ENCODE measurements around the gene CAMKK2. TPM values are rescaled to one million over a fixed set of nuclear protein-coding genes. Genes with fewer than 3 reads are reported as not detected.

Gene CAMKK2
- total and polyA plus RNA-seq, 2 of the 13 experiments (the other 11 are each of a cell fraction or from before 2014, with no cell fraction given), result 18.8 to 20.0 TPM

DNA sequence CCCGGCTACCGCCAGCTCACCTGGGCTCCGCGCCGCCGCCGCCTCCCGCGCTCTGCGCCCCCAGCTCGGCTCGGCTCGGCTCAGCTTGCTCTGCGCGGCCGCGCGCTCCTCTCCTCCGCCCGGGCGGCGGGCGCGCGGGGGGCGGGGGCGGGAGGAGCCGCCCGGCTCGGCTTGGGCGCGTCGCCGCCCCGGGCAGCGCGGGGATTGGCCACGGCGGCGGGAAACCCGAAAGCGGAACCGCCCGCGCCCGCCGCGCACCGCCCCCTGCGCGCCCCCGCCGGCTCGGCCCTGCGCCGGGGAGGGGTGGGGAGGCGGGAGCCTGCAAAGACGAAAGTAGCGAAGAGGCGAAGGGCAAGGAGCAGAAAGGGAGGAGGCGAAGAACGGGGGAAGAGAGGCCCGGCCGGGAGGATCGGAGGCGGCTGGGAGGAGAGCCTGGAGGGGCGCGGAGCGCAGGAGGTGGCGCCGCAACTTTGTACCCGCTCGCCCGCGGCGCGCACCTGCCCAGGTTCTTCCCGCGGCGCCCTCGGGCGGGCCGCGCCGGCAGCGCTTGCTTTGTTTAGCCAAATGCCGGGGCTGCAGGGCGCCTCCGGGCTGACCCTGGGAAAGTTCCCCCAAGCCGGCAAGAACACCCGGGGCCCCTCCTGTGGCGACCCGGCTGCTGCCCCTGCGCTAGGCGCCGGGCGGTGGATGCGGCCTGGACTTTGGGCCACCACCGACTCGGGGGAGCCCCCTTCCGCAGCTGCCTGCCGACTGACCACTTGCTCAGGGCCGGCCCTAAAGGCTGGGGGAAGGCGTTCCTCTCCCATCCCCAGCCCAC lies at the start of gene CAMKK2 (continued):
- TF ChIP-seq ASH2L (IDR thresholded peaks at IDR 0.05; ENCODE audit: insufficient read length, low read depth, low read length), result peak; percentile 64
- peak; percentile 55; the same call in 1 of the 2 replicates for TF ChIP-seq ZBTB7B (CRISPR knock-in tag; IDR thresholded peaks at IDR 0.05)
- TF ChIP-seq ATF7-NPFF (CRISPR knock-in tag; IDR thresholded peaks at IDR 0.05; ENCODE audit: low read depth), result peak; percentile 34; the same call in 1 of the 2 replicates
- peak; percentile 56; the same call in 1 of the 2 replicates for TF ChIP-seq TAF1 (CRISPR knock-in tag; IDR thresholded peaks at IDR 0.05)
- peak; percentile 70 for TF ChIP-seq RXRA (CRISPR knock-in tag; IDR thresholded peaks at IDR 0.05)
- TF ChIP-seq SAP130 (CRISPR knock-in tag; IDR thresholded peaks at IDR 0.05; ENCODE audit: low read depth), result peak; percentile 76; the same call in 1 of the 2 replicates

DNA sequence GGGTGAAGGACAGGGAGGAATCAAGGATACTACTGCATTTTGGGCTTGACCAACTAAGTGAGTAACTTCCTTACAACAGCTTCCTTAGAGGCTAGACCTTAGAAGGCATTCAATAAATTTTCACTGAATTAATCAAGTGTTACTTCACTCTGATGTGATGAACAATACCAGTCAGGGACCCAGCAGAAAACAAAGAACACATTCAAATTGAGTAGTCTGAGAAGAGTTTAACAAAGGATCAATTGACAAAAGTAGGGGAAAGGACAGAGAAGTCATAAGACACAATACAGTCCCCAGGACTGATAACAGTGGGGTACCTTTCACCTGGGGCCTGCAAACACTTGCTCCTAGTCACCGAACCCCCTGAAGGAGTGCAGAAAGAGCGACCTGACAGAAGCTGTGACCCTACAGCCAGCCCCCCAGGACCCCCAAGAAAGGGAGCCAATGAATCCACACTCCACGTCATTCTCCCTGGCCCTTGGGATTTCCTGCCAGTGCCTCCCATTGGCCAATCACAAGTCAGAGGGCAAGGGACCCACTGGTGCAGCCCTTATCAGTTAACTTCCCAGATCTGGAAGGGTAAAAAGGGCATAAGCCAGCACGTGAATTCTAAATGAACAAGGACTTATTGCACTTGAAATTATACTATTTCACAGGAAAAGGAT lies 48.8 kb upstream of the CAMKK2 start:
- H3K27ac ChIP-seq (ENCODE audit: extremely low read length, insufficient read depth, low read length), result no peak overlapping the region
- TF ChIP-seq CREB1 (IDR thresholded peaks at IDR 0.05) (no peak), CREB1 (CRISPR knock-in tag; IDR thresholded peaks at IDR 0.05) (no peak), RBFOX2 (IDR thresholded peaks at IDR 0.05; ENCODE audit: low read depth, low read length) (0 out of 2 replicates have a peak, but pooled peaks have one; percentile 17), ZNF3 (CRISPR knock-in tag; IDR thresholded peaks at IDR 0.05) (no peak)
- TF ChIP-seq, protein P1, sequence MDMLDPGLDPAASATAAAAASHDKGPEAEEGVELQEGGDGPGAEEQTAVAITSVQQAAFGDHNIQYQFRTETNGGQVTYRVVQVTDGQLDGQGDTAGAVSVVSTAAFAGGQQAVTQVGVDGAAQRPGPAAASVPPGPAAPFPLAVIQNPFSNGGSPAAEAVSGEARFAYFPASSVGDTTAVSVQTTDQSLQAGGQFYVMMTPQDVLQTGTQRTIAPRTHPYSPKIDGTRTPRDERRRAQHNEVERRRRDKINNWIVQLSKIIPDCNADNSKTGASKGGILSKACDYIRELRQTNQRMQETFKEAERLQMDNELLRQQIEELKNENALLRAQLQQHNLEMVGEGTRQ (IDR thresholded peaks at IDR 0.05; ENCODE audit: low read depth, low read length), result no peak
- TF ChIP-seq, protein P1 (CRISPR knock-in tag; IDR thresholded peaks at IDR 0.05; ENCODE audit: borderline replicate concordance), result no peak
- no peak overlapping the region for H3K9ac ChIP-seq (ENCODE audit: insufficient read depth, low read depth, low read length)
- H3K36me3 ChIP-seq (replicated peaks in 1 of 2; ENCODE audit: control insufficient read depth in 1 of 2, insufficient read depth in 2 of 2, low read length in 2 of 2), result peaks cover 18 to 60% of the 10 kb centered on the region in 2 experiments
- 98% methylated on average over 4 of the region's 4 CpGs for WGBS (ENCODE audit: low lambda C conversion rate)
- in situ Hi-C loops (cut with HindIII; ENCODE audit: extremely low pct_ligation_motif_present, low pct_unique_long_range_greater_than_20kb) (loop anchor here (5.0 kb wide), 1 partner anchor 97 kb away; no protein-coding TSS in a partner anchor), intact Hi-C loops (cut with micrococcal nuclease; ENCODE audit: unreplicated experiment) (no loop called here)
- H4K20me1 ChIP-seq (ENCODE audit: insufficient read depth, low read length), result no peaks in the 10 kb centered on the region
- no peak overlapping the region for H3K4me3 ChIP-seq (replicated peaks in 1 of 3; ENCODE audit: insufficient read depth in 1 of 3, low read depth in 2 of 3, low read length in 3 of 3)
- H3K4me2 ChIP-seq (ENCODE audit: low read depth, low read length), result no peak overlapping the region
- H3K27me3 ChIP-seq (ENCODE audit: control insufficient read depth in 1 of 2, insufficient read depth in 2 of 2, low read length in 2 of 2), result no peaks in the 10 kb centered on the region
- H3K79me2 ChIP-seq (ENCODE audit: insufficient read depth, low read length), result peaks cover 8% of the 10 kb centered on the region
- H3K4me1 ChIP-seq (ENCODE audit: insufficient read depth, low read length), result peaks cover 2% of the 10 kb centered on the region
- H2AFZ ChIP-seq (ENCODE audit: low read length), result no peak overlapping the region
- CTCF ChIA-PET (ENCODE audit: low intra/inter-chr PET ratio, low total read pairs), result no interaction called here
- BruUV-seq (replicated peaks), result no TSS peak
- no peak for FAIRE-seq
- POLR2A ChIA-PET, result no interaction called here
- ATAC-seq, result no peak
- DNase-seq (ENCODE audit: low spot score), result no peak
- no peaks in the 10 kb centered on the region for H3K9me3 ChIP-seq (ENCODE audit: low read length)
